HT1080 (cell line): ENCODE results near the gene CSTF3. TPM values are rescaled to one million over a fixed set of nuclear protein-coding genes. Genes with fewer than 3 reads are reported as not detected.
"Not testable (repeated sequence)": the region's sequence is repeated elsewhere in the genome, so short reads cannot be mapped to it uniquely, and the experiment has no call there.

ENCODE experiments used
- DNase-seq: peaks from one replicate; pipeline ENCODE4 v3.0.0-alpha.2; 2015; ENCODE audit warnings: low read depth
- total RNA-seq: library from RNA; depleted of rRNA; stranded (reverse); fragments of >200 nt; shearing (Covaris generic); gene quantifications from 2 replicates; pipeline ENCODE4 v1.2.3, GENCODE V29; 2014

Gene CSTF3
- total RNA-seq, 1 experiment from 2014 or later: 43.1 TPM

GRCh38 chr11:33094157-33094556 lies 67.1 kb downstream of the CSTF3 start:
- no peak for DNase-seq

DNA sequence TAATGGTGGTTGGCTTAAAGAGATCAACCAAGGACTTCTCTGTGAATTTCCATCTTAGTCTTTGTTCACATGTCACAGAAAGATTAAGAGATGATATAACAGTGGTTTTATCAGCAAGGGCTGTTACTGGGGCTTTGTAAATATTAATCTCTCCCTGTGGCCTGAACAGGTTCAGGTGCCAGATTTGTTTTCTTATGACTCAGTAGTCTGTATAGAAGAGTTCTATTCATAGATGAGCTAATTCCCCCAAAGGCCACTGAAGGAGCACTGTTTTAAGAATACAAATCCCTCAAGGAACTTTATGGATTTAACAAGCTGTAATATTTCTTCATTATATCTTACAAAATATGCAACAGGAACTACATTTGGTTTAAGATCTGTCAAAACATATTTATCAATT lies 71.5 kb downstream of the CSTF3 start:
- DNase-seq: peak; percentile 16

GRCh38 chr11:33086017-33086416 lies 75.3 kb downstream of the CSTF3 start:
- DNase-seq: no peak

GRCh38 chr11:33083918-33084317 lies 77.4 kb downstream of the CSTF3 start:
- no peak for DNase-seq

- DNase-seq: no peak
Measured at GRCh38 chr11:33072465-33072864, 88.8 kb downstream of the CSTF3 start.

GRCh38 chr11:33068611-33069340 lies 92.5 kb downstream of the CSTF3 start:
- DNase-seq: no peak

GRCh38 chr11:33067294-33067693 lies 94.0 kb downstream of the CSTF3 start:
- DNase-seq: no peak

DNA sequence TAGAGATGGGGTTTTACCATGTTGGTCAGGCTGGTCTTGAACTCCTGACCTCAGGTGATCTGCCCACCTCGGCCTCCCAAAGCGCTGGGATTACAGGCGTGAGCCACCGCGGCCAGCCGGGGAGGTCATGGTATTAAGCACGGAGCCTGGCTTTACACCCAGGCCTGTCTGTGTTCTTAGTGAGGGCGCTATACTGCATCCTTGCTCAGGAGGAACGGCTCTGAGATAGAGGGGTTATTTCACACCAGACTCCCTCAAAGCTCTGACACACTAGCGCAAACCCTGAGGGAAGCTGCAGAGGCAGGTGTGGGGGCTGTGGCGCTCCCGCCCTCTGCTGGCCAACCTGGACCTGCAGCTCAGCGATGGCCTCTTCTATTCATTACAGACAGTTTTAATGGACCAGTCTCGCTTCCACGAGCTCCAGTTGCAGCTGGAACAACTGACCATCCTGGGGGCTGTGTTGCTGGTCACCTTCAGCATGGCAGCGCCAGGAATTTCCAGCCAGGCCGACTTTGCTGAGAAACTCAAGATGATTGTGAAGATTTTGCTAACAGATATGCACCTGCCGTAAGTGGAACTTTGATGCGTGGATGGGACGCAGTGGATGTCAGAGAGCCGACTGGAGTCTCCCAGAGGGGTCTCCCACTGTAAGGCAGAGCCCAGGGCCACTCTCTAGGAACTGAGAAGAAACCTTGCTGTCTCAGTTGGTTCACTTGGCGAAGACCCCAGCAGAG lies 95.7 kb downstream of the CSTF3 start:
- DNase-seq: peak; percentile 69

DNA sequence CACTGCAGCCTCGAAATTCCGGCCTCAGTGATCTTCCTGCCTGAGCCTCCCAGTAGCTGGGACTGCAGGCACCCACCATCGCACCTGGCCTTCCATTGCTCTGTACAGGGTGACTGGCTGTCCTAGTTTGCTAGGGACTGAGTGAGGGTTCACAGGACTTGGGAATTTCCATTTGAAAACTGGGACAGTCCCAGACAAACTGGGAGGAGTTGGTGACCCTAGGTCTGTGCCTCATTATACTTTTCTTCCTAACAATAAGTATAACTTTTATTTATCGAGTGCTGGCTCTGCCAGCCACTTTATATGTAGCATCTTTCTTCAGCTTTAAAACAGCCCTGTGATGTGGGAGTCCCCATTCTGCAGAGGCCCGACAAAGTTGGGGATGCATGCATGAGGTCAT lies 96.4 kb downstream of the CSTF3 start:
- no peak for DNase-seq

DNA sequence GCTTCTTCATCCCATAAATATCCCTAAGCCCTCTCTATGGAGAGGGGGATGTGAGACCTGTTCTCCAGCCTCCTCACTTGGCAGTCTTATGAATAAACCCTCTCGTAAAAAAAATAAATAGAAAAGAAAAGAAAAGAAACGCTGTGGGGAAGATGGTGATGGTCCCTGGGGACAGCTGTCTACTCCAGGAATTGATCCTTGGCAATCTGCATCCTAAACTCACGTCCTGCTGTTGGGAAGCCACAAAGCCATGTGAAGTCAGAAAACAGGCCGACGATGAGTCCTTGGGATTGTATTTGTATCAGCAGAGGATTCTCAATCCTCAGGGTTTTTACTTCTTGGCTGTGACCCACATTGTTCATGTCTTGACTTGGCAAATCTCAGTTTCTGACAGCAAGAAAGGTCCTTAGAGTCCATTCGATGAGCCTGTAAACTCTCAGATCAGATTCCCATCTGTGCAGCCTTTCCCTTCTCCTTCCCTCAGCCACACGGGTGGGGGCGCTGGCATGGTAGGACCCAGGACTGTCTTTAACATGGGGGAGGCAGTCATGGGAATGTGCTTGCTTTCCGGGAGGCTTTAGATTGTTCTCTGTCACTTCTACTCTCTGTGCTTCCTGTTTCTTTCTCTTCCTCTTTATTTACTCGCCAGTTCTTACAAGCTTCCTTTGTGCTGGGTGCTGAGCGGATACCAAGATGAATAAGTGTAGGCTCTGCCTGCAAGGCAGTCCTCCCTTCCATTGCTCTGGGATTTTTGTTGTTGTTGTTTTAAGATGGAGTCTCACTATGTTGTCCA lies 97.1 kb downstream of the CSTF3 start:
- no peak for DNase-seq

DNA sequence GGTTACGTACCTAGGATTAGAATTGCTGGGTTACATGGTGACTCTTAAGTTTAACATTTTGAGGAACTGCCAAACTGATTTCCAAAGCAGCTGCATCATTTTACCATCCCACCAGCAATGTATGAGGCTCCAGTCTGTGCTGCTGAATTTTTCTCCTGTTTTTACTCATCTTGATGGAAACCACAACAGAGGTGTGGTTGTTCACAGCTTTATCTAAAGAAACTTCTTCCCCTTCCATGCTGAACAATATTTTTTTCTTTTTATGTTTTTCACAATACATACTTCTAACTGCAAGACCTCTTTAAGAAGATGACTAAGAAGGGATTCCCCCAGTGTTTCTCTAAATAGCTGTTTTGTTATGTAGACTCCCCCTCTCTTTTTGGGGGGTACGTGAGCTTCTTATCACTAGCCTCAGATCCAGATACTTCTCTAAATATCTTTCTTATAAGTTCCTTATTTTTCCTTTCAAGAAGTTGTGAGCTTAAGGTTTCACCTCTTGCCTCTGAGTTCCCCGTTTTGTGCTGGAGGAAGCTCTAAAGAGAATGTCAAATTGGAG lies 97.9 kb downstream of the CSTF3 start:
- DNase-seq: no peak

DNA sequence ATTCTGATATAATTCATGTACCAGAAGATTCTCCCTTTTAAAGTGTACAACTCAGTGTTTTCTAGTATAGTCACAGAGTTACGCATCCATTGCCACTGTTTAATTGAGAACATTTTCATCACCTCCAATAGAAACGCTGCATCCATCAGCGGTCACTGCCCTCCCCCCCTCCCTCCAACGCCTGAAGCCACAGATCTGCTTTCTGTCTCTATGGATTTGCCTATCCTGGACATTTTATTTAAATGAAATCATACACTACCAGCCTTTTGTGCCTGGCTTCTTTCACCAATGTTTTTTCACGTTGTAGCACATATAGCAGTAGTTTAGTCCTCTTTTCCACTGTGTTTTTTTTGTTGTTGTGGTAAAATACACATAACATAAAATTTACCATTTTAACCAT lies 99.1 kb downstream of the CSTF3 start:
- no peak for DNase-seq

GRCh38 chr11:33060271-33060670 lies 101.0 kb downstream of the CSTF3 start:
- DNase-seq: no peak

DNA sequence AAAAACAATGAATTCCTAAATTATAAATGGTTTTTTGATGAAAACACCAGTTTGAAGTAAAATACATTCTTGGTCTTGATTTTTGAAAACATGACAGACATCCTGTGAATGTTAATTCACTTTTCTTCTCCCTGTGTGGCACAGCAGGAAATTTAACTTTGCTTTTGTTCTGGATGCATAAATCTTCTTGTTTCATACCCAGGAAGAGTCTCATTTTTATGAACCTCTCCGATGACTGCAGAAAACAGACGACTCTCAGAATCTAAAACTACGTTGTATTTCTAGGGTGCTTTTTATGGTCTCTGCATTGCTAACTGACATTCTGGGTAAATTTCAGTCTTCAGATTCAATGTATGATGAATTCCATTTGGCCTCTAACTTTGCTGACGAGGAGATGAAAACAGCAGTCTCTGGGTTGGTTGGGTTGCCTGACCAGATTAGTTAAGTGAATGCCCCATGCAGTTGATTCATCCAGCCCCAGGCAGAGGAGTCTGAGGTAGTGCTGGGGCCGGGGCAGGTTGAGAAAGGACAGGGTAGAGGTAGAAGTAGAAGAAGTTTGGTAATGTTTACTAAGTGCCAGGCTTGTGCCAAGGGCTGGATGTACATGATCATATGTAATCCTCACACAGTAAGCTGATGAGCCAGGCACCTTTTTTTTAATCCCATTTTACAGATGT lies 101.8 kb downstream of the CSTF3 start:
- DNase-seq: no peak

- DNase-seq: no peak
Measured at GRCh38 chr11:33057284-33057683, 104.0 kb downstream of the CSTF3 start.

DNA sequence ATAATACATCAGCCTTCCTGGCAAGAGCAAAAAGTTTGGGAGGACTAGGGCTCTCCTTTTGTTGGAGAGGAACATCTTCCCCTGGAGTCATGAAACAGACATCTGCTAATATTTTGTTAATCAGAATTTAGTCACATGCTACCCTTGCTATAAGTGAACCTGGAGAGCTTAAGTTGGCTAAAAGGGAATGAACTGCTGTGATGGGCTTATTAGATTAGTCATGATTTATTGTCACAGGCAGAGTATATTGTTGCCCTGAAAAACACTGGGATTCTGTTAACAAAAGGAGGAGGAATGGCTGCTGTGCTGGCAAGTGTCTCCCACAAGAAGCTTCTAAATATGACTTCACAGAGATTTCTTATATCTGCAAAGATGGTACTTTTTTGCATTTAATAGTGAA lies 105.9 kb downstream of the CSTF3 start:
- DNase-seq: no peak

GRCh38 chr11:33052231-33052630 lies 109.0 kb downstream of the CSTF3 start:
- no peak for DNase-seq

DNA sequence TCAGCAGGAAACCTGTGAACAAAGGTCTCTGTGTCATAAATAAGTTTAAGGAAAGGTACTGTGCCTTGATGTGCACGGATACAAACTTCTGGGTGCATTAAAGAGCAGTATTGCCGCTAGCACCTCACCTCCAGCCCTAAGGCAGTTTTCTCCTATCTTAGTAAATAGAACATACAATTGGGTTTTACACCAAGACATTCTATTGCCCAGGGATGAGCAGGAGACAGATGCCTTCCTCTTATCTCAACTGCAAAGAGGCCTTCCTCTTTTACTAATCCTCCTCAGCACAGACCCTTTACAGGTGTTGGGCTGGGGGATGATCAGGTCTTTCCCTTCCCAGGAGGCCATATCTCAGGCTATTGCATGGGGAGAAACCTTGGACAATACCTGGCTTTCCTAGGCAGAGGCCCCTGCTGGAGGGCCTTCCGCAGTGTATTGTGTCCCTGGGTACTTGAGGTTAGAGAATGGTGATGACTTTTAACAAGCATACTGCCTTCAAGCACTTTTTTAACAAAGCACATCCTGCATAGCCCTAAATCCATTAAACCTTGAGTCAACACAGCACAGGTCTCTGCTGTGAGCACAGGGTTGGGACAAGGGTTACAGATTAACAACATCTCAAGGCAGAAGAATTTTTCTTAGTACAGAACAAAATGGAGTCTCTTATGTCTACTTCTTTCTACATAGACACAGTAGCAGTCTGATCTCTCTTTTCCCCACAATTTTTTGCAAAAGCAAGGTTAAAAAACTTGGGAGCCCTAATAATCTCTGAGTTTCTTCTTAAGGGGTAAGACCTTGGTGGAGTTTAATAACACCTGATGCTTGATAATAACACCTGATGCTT lies 111.5 kb downstream of the CSTF3 start:
- DNase-seq: not testable (repeated sequence)

DNA sequence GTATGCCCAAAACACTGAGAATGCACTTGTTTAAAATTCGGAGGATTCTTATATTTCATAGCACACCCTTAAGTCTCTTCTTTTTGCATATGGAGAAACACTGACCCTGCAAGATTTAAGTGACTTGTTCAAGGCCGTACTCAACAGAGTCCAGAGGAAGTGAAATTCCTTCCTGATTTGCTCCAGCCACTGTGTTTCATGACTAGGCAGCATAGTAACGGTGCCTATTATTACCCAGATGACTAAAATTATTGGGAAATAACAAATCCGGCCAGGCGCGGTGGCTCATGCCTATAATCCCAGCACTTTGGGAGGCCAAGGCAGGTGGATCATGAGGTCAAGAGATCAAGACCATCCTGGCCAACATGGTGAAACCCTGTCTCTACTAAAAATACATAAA lies 112.6 kb downstream of the CSTF3 start:
- DNase-seq: not testable (repeated sequence)

DNA sequence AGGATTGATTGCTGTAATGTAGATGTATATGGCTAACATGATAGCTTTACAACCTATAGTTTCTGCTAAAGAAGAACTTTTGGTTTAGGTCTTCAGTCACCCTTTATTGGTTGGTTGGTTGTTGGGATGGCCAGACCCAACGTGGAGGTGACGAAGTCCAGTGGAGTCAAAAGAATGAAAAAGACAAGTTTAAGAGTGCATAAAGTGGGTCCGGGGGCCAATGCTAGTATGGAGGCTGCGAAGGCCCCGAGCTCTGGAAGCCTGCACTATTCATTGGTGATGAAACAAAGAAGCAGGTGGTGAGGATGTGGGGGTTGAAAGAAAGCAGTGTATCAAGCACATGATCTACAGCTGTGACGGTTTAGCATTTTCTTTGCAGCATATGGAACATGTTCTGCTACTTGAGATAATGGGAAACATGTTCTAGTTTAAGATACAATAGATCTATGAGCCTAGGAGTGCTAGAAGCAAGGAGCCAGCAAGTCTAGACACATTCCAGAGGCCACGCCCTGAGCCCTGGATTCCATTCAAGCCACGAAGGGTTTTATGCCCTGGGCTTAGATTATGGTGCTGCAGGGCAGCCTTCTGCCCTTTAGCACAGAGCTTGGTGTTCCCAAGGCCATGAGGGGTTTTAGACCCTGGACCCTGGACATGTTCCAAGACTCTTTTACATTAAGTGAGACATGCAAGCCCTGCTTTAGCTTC lies 115.6 kb downstream of the CSTF3 start:
- DNase-seq: peak; percentile 56
